ENCODE measurements around the gene BEX3. TPM values are rescaled to one million over a fixed set of nuclear protein-coding genes. Genes with fewer than 3 reads are reported as not detected.
A peak's percentile ranks its signal among the peaks of the same experiment; 100 is the strongest.

The BEX3 gene
- total RNA-seq: 139 to 196 TPM (median 148 TPM) in 3 replicates
- long read RNA-seq, transcript BEX3-201 (3 exons, 921 nt): major isoform, 106 of 162 reads
- long read RNA-seq, transcript BEX3-204 (3 exons, 913 nt): minor isoform, 35 of 162 reads
- long read RNA-seq, partial matches to known transcripts: 14 of 162 reads
- long read RNA-seq, other reads (novel, unspliced or antisense): 4 of 162 reads

GRCh38 chrX:103376118-103376978, at the start of gene BEX3:
Gene BEX3, plus strand, starts transcription at chrX:103376538. Its CDS starts 984 bp downstream, at chrX:103377522.
- Mint-ChIP-seq H3K36me3 (ENCODE audit: low read depth) (peaks cover 3% of the 10 kb centered on the region), H3K4me1 (ENCODE audit: low read depth) (peaks cover 22% of the 10 kb centered on the region), H3K4me3 (ENCODE audit: unreplicated experiment) (peak within 1 kb of the TSS; percentile 81), H3K27ac (ENCODE audit: unreplicated experiment) (peak within 1 kb of the TSS; percentile 88), H3K27me3 (ENCODE audit: low read depth) (no peaks in the 10 kb centered on the region), H3K9me3 (ENCODE audit: low read depth) (no peaks in the 10 kb centered on the region)
- no peak for DNase-seq (ENCODE audit: low spot score)
- TF ChIP-seq CTCF (IDR thresholded peaks at IDR 0.05): no peak

GRCh38 chrX:103329991-103330390, 46.3 kb upstream of the BEX3 start, which contains the start of gene TCEAL7:
Gene TCEAL7, plus strand, starts transcription at chrX:103330239. Its CDS starts 1,165 bp downstream, at chrX:103331404.
- no peaks in the 10 kb centered on the region for H3K36me3 Mint-ChIP-seq (ENCODE audit: low read depth)
- H3K27me3 Mint-ChIP-seq (ENCODE audit: low read depth): no peaks in the 10 kb centered on the region
- H3K27ac Mint-ChIP-seq (ENCODE audit: unreplicated experiment): peak within 1 kb of the TSS; percentile 56
- H3K9me3 Mint-ChIP-seq (ENCODE audit: low read depth): peaks cover 3% of the 10 kb centered on the region
- no peak for DNase-seq (ENCODE audit: low spot score)
- peak within 1 kb of the TSS; percentile 68 for H3K4me3 Mint-ChIP-seq (ENCODE audit: unreplicated experiment)
- peaks cover 13% of the 10 kb centered on the region for H3K4me1 Mint-ChIP-seq (ENCODE audit: low read depth)
- no peak for TF ChIP-seq CTCF (IDR thresholded peaks at IDR 0.05)

GRCh38 chrX:103330681-103331288, 45.6 kb upstream of the BEX3 start:
- Mint-ChIP-seq H3K27me3 (ENCODE audit: low read depth) (no peaks in the 10 kb centered on the region), H3K27ac (ENCODE audit: unreplicated experiment) (peak overlapping the region; percentile 56), H3K4me3 (ENCODE audit: unreplicated experiment) (peak overlapping the region; percentile 68), H3K36me3 (ENCODE audit: low read depth) (no peaks in the 10 kb centered on the region), H3K9me3 (ENCODE audit: low read depth) (peaks cover 3% of the 10 kb centered on the region), H3K4me1 (ENCODE audit: low read depth) (peaks cover 13% of the 10 kb centered on the region)
- no peak for DNase-seq (ENCODE audit: low spot score)
- no peak for TF ChIP-seq CTCF (IDR thresholded peaks at IDR 0.05)

- Mint-ChIP-seq H3K9me3 (ENCODE audit: low read depth) (no peaks in the 10 kb centered on the region), H3K4me1 (ENCODE audit: low read depth) (no peaks in the 10 kb centered on the region)
These were observed 37.7 kb upstream of the BEX3 start for GRCh38 chrX:103338663-103339062.

More at GRCh38 chrX:103338663-103339062, 37.7 kb upstream of the BEX3 start:
- H3K36me3 Mint-ChIP-seq (ENCODE audit: low read depth): no peaks in the 10 kb centered on the region
- H3K27me3 Mint-ChIP-seq (ENCODE audit: low read depth): peaks cover 5% of the 10 kb centered on the region
- no peak overlapping the region for H3K4me3 Mint-ChIP-seq (ENCODE audit: unreplicated experiment)
- DNase-seq (ENCODE audit: low spot score): no peak
- no peak for TF ChIP-seq CTCF (IDR thresholded peaks at IDR 0.05)
- H3K27ac Mint-ChIP-seq (ENCODE audit: unreplicated experiment): no peak overlapping the region

Measured in chondrocyte (in vitro differentiated cells).